ENCODE measurements around the gene ABHD12. TPM values are rescaled to one million over a fixed set of nuclear protein-coding genes. Genes with fewer than 3 reads are reported as not detected.

Gene ABHD12
- total RNA-seq, 3 donors from 2014 or later, result 26.9 to 67.7 (median 53.4) TPM

- Histone ChIP-seq H3K36me3 (no peaks in the 10 kb centered on the region), H3K4me3 (no peak overlapping the region), H3K27ac (no peak overlapping the region), H3K9me3 (no peaks in the 10 kb centered on the region), H3K27me3 (no peaks in the 10 kb centered on the region), H3K4me1 (no peaks in the 10 kb centered on the region)
- TF ChIP-seq POLR2AphosphoS5 (IDR thresholded peaks at IDR 0.05) (no peak), POLR2A (IDR thresholded peaks at IDR 0.05) (no peak), CTCF (IDR thresholded peaks at IDR 0.05) (no peak)
- DNase-seq (ENCODE audit: low spot score in 2 of 2), result no peak
- intact Hi-C loops (cut with DNase I; ENCODE audit: low total_unique reads), result no loop called here
Measured at GRCh38 chr20:25361287-25361683, 29.4 kb downstream of the ABHD12 start.

GRCh38 chr20:25360631-25361286, 29.9 kb downstream of the ABHD12 start:
- TF ChIP-seq POLR2AphosphoS5 (IDR thresholded peaks at IDR 0.05) (no peak), CTCF (IDR thresholded peaks at IDR 0.05) (no peak), POLR2A (IDR thresholded peaks at IDR 0.05) (no peak)
- DNase-seq (ENCODE audit: low spot score in 2 of 2), result no peak
- Histone ChIP-seq H3K4me1 (no peaks in the 10 kb centered on the region), H3K27me3 (no peaks in the 10 kb centered on the region), H3K27ac (no peak overlapping the region), H3K9me3 (no peaks in the 10 kb centered on the region), H3K36me3 (no peaks in the 10 kb centered on the region), H3K4me3 (no peak overlapping the region)
- intact Hi-C loops (cut with DNase I; ENCODE audit: low total_unique reads), result no loop called here

DNA sequence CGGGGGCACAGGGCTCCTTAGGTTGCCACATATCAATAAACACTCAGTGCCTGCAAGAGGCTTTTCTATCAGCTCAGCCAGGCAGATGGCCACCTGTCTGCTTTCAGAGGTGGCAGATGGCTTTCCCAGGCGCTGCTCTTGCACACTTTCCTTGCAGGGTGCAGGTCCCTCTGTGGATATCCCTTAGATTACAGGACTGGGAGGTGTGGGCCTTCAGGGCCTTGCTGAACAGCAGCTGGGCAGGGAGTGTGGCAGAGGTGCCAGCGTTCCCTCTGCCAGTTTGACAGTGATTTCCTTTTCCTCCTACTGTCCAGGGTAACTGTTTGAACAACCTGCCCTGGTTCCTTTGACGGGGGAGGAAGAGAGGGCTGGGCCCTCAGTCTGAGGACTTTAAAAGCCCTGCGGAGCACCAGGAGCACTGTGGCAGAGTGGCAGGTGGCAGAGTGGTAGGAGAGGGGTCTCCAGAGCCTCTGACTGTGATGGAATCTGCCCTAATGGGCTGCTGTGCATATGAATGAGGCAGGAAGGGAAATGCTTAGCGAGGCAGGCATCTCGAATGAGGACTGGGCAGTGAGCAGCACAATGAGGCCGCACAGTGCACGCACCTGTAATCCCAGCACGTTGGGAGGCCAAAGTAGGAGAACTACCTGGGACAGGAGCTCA, 34.2 kb downstream of the ABHD12 start:
- no peaks in the 10 kb centered on the region for H3K4me1 ChIP-seq
- H3K4me3 ChIP-seq, result no peak overlapping the region
- DNase-seq (ENCODE audit: low spot score in 2 of 2), result no peak
- TF ChIP-seq POLR2A (IDR thresholded peaks at IDR 0.05) (no peak), POLR2AphosphoS5 (IDR thresholded peaks at IDR 0.05) (no peak), CTCF (IDR thresholded peaks at IDR 0.05) (no peak)
- no peak overlapping the region for H3K27ac ChIP-seq
- H3K27me3 ChIP-seq, result no peaks in the 10 kb centered on the region
- intact Hi-C loops (cut with DNase I; ENCODE audit: low total_unique reads), result no loop called here
- H3K36me3 ChIP-seq, result no peaks in the 10 kb centered on the region
- H3K9me3 ChIP-seq, result no peaks in the 10 kb centered on the region

DNA sequence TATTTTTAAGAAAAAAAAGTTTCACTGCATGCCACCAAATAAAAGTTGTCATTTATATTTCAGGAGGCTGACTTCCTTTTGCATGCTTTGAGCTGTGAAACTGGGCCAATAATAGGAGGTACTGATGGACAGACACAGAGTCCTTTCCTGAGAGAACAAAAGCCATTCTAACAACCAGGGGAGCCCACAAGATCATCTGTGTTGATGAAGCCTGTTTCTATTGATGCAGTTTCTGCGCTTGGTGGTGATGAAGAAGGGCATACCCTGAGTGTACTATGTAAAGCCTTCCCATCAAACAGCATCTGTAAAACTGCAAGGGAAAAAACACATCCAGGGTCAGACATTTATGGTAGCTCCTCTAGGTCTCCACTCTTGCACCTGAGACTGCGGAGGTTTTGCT, 34.8 kb downstream of the ABHD12 start:
- no peak for DNase-seq (ENCODE audit: low spot score in 2 of 2)
- no peaks in the 10 kb centered on the region for H3K4me1 ChIP-seq
- no peak overlapping the region for H3K27ac ChIP-seq
- H3K9me3 ChIP-seq, result no peaks in the 10 kb centered on the region
- no peaks in the 10 kb centered on the region for H3K36me3 ChIP-seq
- no peaks in the 10 kb centered on the region for H3K27me3 ChIP-seq
- no peak for TF ChIP-seq POLR2AphosphoS5 (IDR thresholded peaks at IDR 0.05)
- TF ChIP-seq POLR2A (IDR thresholded peaks at IDR 0.05), result no peak
- no peak for TF ChIP-seq CTCF (IDR thresholded peaks at IDR 0.05)
- intact Hi-C loops (cut with DNase I; ENCODE audit: low total_unique reads), result no loop called here
- H3K4me3 ChIP-seq, result no peak overlapping the region

- Histone ChIP-seq H3K9me3 (no peaks in the 10 kb centered on the region), H3K4me3 (no peak overlapping the region), H3K4me1 (no peaks in the 10 kb centered on the region), H3K27me3 (no peaks in the 10 kb centered on the region), H3K36me3 (no peaks in the 10 kb centered on the region), H3K27ac (no peak overlapping the region)
- DNase-seq (ENCODE audit: low spot score in 2 of 2), result no peak
- TF ChIP-seq POLR2A (IDR thresholded peaks at IDR 0.05), result no peak
- no peak for TF ChIP-seq CTCF (IDR thresholded peaks at IDR 0.05)
- no peak for TF ChIP-seq POLR2AphosphoS5 (IDR thresholded peaks at IDR 0.05)
- intact Hi-C loops (cut with DNase I; ENCODE audit: low total_unique reads), result no loop called here
Measured at GRCh38 chr20:25355011-25355595, 35.5 kb downstream of the ABHD12 start.
